BJ (cell line): Measurements from ENCODE around the gene TPPP3. TPM values are rescaled to one million over a fixed set of nuclear protein-coding genes. Genes with fewer than 3 reads are reported as not detected.
A peak's percentile ranks its signal among the peaks of the same experiment; 100 is the strongest.
"Not testable (repeated sequence)": the region's sequence is repeated elsewhere in the genome, so short reads cannot be mapped to it uniquely, and the experiment has no call there.

Experiments used
- CTCF ChIA-PET: fragments of 350-600 bp; formaldehyde crosslinking; extraction: SDS; loops from one replicate; lab custom pipeline; 2021; ENCODE audit warnings: antibody characterized with exemption, inconsistent platforms; lab: Yijun Ruan, JAX
- POLR2A ChIA-PET: fragments of 300-600 bp; sonication (Branson Sonifier 250); formaldehyde crosslinking; extraction: SDS; loops from one replicate; lab custom pipeline; 2021; ENCODE audit warnings: antibody characterized with exemption; lab: Charles Lee
- DNase-seq: peaks from one replicate; pipeline ENCODE4 v3.0.0-alpha.2; 2011; ENCODE audit warnings: low read depth
- H3K27me3 ChIP-seq: 2 replicates; pipeline ENCODE4 v1.6.0; 2011; ENCODE audit warnings: low read length; ENCODE audit not compliant: control insufficient read depth, insufficient read depth
- H3K36me3 ChIP-seq: 2 replicates; pipeline ENCODE4 v1.5.1; 2011; ENCODE audit warnings: low read length; ENCODE audit not compliant: control insufficient read depth, insufficient read depth
- H3K4me3 ChIP-seq: 2 replicates; pipeline ENCODE4 v1.5.1; 2011; ENCODE audit warnings: low read depth, mild to moderate bottlenecking, control low read depth, low read length
- CTCF ChIP-seq: IDR thresholded peaks from 2 replicates; pipeline ENCODE4 v1.5.1; 2011; ENCODE audit warnings: low read depth, mild to moderate bottlenecking, control low read depth, inconsistent platforms, low read length, moderate library complexity; ENCODE audit not compliant: insufficient read depth
- polyA plus RNA-seq: library from polyadenylated mRNA; depleted of rRNA; stranded (reverse); fragments of >200 nt; gene quantifications from 2 replicates; pipeline ENCODE4 v1.2.3, GENCODE V29; 2011

TPPP3 gene
- polyA plus RNA-seq, 1 experiment = 0.64 TPM

DNA sequence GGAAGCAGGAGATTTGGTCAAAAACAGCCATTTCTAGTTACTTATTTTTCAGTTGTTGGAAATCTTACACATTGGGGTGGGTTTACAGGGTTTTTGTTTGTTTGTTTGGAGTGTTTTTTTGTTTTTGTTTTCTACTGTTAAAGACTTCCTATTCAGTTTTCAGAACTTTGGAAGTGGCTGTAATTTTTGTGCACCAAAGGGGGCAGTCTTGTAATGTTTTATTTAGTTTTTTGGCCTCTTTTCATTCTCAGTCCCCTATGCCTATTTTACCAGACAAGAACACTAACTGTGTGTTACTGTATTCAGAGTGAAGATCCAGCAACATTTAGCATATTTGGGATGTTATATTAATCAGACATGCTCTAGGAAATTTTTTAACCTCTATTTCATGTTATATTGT, 20.6 kb downstream of the TPPP3 start:
- Histone ChIP-seq H3K4me3 (no peak overlapping the region), H3K36me3 (no peaks in the 10 kb centered on the region), H3K27me3 (peaks cover 6% of the 10 kb centered on the region)
- DNase-seq = no peak
- CTCF ChIA-PET = interaction anchor here (0.6 to 3.2 kb wide), 16 partner anchors 13 to 131 kb away, joined by 3 to 13 read pairs (median 5); partner anchors contain the start of gene TPPP3
- TF ChIP-seq CTCF = peak; percentile 51; the same call in 1 of the 2 replicates
- POLR2A ChIA-PET = interaction anchor here (0.7 kb wide), 1 partner anchor 20 kb away, joined by 4 read pairs; the partner anchor contains the start of gene TPPP3

- H3K36me3 ChIP-seq = no peaks in the 10 kb centered on the region
- TF ChIP-seq CTCF = no peak
- CTCF ChIA-PET = no interaction called here
- H3K27me3 ChIP-seq = peaks cover 6% of the 10 kb centered on the region
- H3K4me3 ChIP-seq = no peak overlapping the region
- POLR2A ChIA-PET = no interaction called here
- no peak for DNase-seq
These were observed 22.6 kb downstream of the TPPP3 start for GRCh38 chr16:67370661-67371060.

DNA sequence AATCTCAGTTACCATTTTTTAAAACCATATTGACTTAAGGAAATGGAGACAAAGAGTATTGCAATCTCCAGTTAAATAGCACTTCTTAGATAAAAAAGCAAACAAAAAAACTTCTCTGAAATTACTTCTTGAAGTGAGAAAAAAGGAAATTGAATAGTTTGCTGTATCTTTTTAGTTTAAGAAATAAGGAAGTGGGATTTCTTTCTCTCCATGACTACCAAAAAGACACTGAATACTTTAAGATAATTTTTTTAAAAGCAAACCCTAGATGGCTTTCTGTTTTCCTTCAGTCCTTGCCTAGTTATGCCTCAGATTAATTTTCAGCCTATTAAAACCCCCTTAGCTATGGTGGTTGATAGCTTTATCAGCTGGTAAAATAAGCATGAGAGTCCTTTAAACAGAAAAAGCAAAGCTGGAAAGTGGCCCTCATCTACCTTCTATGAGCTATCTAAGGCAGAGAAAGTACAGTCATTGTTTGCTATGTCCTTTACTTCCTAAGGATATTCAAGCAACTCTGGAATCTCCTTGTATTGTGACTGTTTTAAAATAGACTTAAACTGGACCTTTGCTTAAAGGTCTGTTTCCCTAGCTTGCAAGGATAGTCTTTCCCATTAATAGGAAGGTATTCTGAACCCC, 28.6 kb downstream of the TPPP3 start:
- no peaks in the 10 kb centered on the region for H3K36me3 ChIP-seq
- peaks cover 14% of the 10 kb centered on the region for H3K27me3 ChIP-seq
- no peak overlapping the region for H3K4me3 ChIP-seq
- ChIA-PET POLR2A (no interaction called here), CTCF (interaction anchor here (0.7 to 1.2 kb wide), 2 partner anchors 35 to 129 kb away, joined by 3 to 4 read pairs; no protein-coding TSS in a partner anchor)
- DNase-seq = no peak
- no peak for TF ChIP-seq CTCF

GRCh38 chr16:67361038-67361437, 32.3 kb downstream of the TPPP3 start:
- Histone ChIP-seq H3K4me3 (no peak overlapping the region), H3K27me3 (peaks cover 19% of the 10 kb centered on the region), H3K36me3 (no peaks in the 10 kb centered on the region)
- no peak for TF ChIP-seq CTCF
- CTCF ChIA-PET = no interaction called here
- DNase-seq = no peak
- POLR2A ChIA-PET = no interaction called here

- H3K27me3 ChIP-seq = peaks cover 14% of the 10 kb centered on the region
- POLR2A ChIA-PET, H3K36me3 ChIP-seq, H3K4me3 ChIP-seq, DNase-seq: not testable (repeated sequence)
- CTCF ChIA-PET = interaction anchor here (0.5 kb wide), 1 partner anchor 10 kb away, joined by 3 read pairs; no protein-coding TSS in a partner anchor
These were observed 33.6 kb downstream of the TPPP3 start for GRCh38 chr16:67359540-67360269.
